Activated T-cell treated with anti-CD3 and anti-CD28 coated beads, Interleukin-2, amount 50 U/mL, for 24 hours (primary cell): ENCODE data around the gene ANKRD65.
"Not testable (repeated sequence)": the region's sequence is repeated elsewhere in the genome, so short reads cannot be mapped to it uniquely, and the experiment has no call there.

Experiments used
- DNase-seq: peaks from one replicate; pipeline ENCODE4 v3.0.0-alpha.2; 2020
- H3K27ac Mint-ChIP-seq: 2 replicates; pipeline ENCODE4 v1.8.0; 2020; ENCODE audit warnings: mild to moderate bottlenecking, mixed read lengths
- H3K27me3 Mint-ChIP-seq: 2 replicates; pipeline ENCODE4 v1.8.0; 2020; ENCODE audit warnings: mixed read lengths
- H3K36me3 Mint-ChIP-seq: 2 replicates; pipeline ENCODE4 v1.8.0; 2020; ENCODE audit warnings: low read depth, mixed read lengths
- H3K4me1 Mint-ChIP-seq: 2 replicates; pipeline ENCODE4 v1.8.0; 2020; ENCODE audit warnings: low read depth, mixed read lengths
- H3K4me3 Mint-ChIP-seq: 2 replicates; pipeline ENCODE4 v1.8.0; 2020; ENCODE audit warnings: mild to moderate bottlenecking, moderate library complexity, mixed read lengths
- H3K9me3 Mint-ChIP-seq: 2 replicates; pipeline ENCODE4 v1.8.0; 2020; ENCODE audit warnings: mixed read lengths

ANKRD65 gene

GRCh38 chr1:1388078-1388472 is 33.0 kb downstream of the ANKRD65 start:
- Mint-ChIP-seq H3K27me3 (no peaks in the 10 kb centered on the region), H3K9me3 (no peaks in the 10 kb centered on the region), H3K27ac (no peak overlapping the region), H3K4me3 (no peak overlapping the region), H3K36me3 (peaks cover 87% of the 10 kb centered on the region), H3K4me1 (peaks cover 4% of the 10 kb centered on the region)
- no peak for DNase-seq

DNA sequence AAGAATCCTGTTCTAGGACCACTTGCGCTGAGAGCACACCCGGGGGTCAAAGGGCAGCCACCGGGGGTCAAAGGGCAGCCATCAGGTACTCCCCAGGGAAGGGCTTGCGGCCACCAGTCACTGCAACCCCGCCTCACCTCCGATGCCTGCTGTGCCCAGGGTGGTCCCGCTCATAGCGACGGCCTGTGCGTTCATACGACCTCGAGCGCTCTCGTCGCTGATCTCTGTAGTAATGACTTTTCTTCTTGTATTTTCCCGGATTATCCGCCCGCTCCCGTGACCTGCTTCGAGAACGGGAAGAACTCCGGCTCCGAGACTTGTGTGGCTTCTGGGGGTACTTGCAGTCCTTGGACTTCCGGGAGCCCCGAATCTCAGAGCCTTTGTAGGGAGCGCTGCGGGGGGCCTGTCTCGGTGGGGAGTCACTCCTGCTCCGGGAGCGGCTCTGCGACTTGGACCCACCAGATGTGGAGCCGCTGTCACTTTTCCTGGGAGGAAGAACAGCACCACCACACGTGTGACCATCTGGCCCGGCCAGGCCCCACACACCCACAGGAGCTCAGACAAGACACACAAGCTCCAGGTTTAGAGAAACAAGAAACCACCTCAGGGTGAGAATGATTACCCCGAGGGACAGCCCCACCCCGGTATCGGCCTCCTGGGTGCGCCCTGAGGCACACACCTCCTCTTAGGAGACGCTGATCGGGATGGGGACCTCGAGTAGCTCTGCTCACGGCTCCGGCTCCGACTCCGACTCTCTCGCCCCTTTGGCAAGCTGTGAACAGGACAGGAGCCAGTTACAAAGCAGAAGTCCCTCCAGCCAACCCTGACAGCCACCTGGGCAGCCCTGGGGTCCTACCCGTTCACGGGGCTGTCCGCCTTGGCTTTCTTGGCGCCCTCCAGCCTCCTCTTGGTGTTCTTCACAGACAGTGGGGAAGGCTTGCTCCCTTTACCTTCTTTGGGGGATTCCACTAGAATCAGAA is 33.7 kb downstream of the ANKRD65 start:
- DNase-seq: no peak
- Mint-ChIP-seq H3K27ac (no peak overlapping the region), H3K4me1 (peaks cover 3% of the 10 kb centered on the region), H3K4me3 (no peak overlapping the region), H3K27me3 (no peaks in the 10 kb centered on the region), H3K9me3 (no peaks in the 10 kb centered on the region), H3K36me3 (peaks cover 80% of the 10 kb centered on the region)

DNA sequence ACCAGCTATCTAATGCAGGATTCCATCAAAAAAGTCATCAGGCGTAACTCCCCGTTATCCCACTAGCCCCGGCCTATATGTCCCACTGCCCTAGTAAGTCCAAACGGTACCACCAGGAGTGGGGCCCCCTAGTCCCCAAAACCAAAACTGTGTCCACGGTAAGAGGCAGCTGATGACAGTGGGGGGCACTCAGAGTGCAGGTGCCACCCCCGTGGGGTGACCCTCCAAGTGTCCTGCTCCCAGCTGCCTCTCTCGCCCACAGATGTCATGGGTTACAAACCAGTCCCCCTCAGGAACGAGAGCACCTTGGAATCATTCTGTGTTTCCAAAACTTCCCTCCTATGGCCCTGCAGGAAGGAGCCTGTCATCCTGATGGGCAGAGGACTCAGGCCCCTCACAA is 35.1 kb downstream of the ANKRD65 start:
- peaks cover 2% of the 10 kb centered on the region for H3K4me1 Mint-ChIP-seq
- peaks cover 73% of the 10 kb centered on the region for H3K36me3 Mint-ChIP-seq
- H3K27ac Mint-ChIP-seq: no peak overlapping the region
- no peaks in the 10 kb centered on the region for H3K27me3 Mint-ChIP-seq
- H3K4me3 Mint-ChIP-seq: no peak overlapping the region
- no peak for DNase-seq
- no peaks in the 10 kb centered on the region for H3K9me3 Mint-ChIP-seq

DNA sequence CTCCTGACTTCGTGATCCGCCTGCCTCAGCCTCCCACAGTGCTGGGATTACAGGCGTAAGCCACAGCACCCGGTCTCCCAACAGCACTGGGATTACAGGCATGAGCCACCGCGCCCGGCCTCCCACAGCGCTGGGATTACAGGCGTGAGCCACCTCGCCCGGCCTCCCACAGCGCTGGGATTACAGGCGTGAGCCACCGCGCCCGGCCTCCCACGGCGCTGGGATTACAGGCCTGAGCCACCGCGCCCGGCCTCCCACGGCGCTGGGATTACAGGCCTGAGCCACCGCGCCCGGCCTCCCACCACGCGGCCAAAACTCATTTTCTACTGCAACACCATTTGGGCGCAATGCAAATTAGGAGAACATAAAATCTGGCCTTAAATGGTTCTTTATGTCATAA is 35.7 kb downstream of the ANKRD65 start:
- not testable (repeated sequence) for H3K4me3 Mint-ChIP-seq, H3K4me1 Mint-ChIP-seq, H3K9me3 Mint-ChIP-seq, DNase-seq, H3K27ac Mint-ChIP-seq, H3K27me3 Mint-ChIP-seq
- peaks cover 67% of the 10 kb centered on the region for H3K36me3 Mint-ChIP-seq

- DNase-seq: no peak
- H3K9me3 Mint-ChIP-seq: no peaks in the 10 kb centered on the region
- peaks cover 4% of the 10 kb centered on the region for H3K4me1 Mint-ChIP-seq
- H3K36me3 Mint-ChIP-seq: peaks cover 36% of the 10 kb centered on the region
- H3K4me3 Mint-ChIP-seq: no peak overlapping the region
- H3K27ac Mint-ChIP-seq: no peak overlapping the region
- no peaks in the 10 kb centered on the region for H3K27me3 Mint-ChIP-seq
Observed at GRCh38 chr1:1381294-1381693, 39.8 kb downstream of the ANKRD65 start.

DNA sequence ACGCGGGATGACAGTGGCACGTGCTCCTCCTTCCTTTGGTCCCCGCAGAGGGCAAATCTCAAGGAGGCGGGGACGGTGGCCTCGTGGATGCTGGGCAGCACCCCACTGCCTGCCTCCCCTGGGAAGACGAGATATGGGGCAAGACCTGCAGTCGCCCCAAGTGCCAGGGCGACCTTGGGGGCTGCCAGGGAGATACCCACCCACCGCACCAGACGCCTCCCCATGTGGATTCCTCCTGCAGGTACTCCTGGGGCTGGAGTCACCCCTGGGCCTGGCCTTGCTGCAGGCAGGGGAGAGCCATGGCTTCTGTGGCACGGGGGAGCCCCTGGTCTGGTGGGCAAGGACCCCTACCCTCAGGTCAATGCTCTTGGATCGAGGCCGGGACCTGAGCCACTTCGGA is 40.2 kb downstream of the ANKRD65 start:
- Mint-ChIP-seq H3K27me3 (no peaks in the 10 kb centered on the region), H3K9me3 (no peaks in the 10 kb centered on the region), H3K4me1 (peaks cover 7% of the 10 kb centered on the region), H3K4me3 (no peak overlapping the region), H3K27ac (no peak overlapping the region), H3K36me3 (peaks cover 31% of the 10 kb centered on the region)
- no peak for DNase-seq

- Mint-ChIP-seq H3K36me3 (peaks cover 40% of the 10 kb centered on the region), H3K9me3 (no peaks in the 10 kb centered on the region), H3K4me3 (no peak overlapping the region), H3K4me1 (peaks cover 22% of the 10 kb centered on the region), H3K27me3 (no peaks in the 10 kb centered on the region), H3K27ac (no peak overlapping the region)
- DNase-seq: no peak
Observed at GRCh38 chr1:1377540-1378205, 43.4 kb downstream of the ANKRD65 start.

GRCh38 chr1:1376551-1377226 is 44.4 kb downstream of the ANKRD65 start:
- no peaks in the 10 kb centered on the region for H3K9me3 Mint-ChIP-seq
- H3K4me3 Mint-ChIP-seq: peak overlapping the region; percentile 90
- peaks cover 31% of the 10 kb centered on the region for H3K4me1 Mint-ChIP-seq
- peak overlapping the region; percentile 87 for H3K27ac Mint-ChIP-seq
- peaks cover 38% of the 10 kb centered on the region for H3K36me3 Mint-ChIP-seq
- DNase-seq: no peak
- H3K27me3 Mint-ChIP-seq: no peaks in the 10 kb centered on the region

DNA sequence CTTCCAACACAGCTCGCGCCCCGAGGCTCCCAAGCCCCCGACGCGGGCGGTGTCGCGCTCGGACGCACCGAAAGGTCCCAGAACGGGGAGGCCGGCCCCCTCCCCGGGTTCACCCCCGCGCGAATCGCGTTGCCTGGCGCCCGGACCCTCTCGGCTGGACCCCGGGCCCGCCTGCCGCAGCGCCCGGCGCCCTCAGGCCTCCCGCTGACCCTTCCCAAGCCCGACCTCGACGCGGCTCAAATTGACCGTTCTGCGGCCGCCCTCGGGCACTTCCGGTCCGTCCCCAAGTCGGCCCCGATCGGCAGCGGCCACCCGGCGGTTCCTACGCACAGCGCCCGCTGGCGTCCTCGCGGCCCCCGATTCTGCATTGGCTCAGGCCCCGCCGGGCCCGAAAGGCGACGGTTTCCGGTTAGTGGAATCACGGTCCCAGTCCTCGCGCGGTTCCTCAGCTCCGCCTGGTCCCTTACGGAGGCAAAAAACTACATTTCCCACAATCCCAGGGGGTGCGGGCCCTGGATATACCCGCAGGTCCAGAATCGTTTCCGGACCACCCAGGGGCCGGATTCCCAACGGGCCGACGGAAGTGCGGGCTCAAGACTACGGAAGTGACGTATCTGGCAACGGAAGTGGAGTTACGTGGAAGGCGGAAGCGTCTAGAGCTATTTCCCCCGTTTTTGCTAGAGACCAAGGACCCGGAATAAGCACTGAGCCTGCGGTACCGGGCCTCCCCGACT is 46.0 kb downstream of the ANKRD65 start, which contains the start of gene AURKAIP1:
Gene AURKAIP1 (minus strand): TSS at position 279 of the 734 bp plus-strand sequence. CDS start 451 bp downstream, outside the sequence.
- H3K4me3 Mint-ChIP-seq: peak within 1 kb of the TSS; percentile 90
- H3K36me3 Mint-ChIP-seq: peaks cover 35% of the 10 kb centered on the region
- DNase-seq: peak; percentile 93
- peak within 1 kb of the TSS; percentile 96 for H3K27ac Mint-ChIP-seq
- H3K4me1 Mint-ChIP-seq: peaks cover 39% of the 10 kb centered on the region
- no peaks in the 10 kb centered on the region for H3K27me3 Mint-ChIP-seq
- H3K9me3 Mint-ChIP-seq: no peaks in the 10 kb centered on the region

DNA sequence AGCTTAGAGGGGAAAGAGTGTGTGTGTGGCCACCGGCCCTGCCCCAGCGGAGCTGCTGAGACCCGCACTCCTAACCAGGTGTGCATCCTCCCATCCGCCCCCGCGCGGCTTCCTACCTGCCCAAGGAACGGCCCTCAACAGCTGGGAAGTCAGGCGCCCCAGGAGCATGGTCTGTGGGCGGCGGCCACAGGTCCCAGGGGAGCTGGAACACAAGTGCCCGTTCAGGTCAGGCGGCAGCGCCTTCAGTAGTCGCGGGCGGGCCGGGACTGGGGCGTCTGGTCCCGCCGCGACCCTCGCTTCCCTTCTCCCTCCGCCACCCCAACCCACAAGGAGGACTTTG is 46.5 kb downstream of the ANKRD65 start:
- no peaks in the 10 kb centered on the region for H3K27me3 Mint-ChIP-seq
- peak overlapping the region; percentile 90 for H3K4me3 Mint-ChIP-seq
- H3K9me3 Mint-ChIP-seq: no peaks in the 10 kb centered on the region
- peaks cover 39% of the 10 kb centered on the region for H3K4me1 Mint-ChIP-seq
- H3K36me3 Mint-ChIP-seq: peaks cover 35% of the 10 kb centered on the region
- peak; percentile 40 for DNase-seq
- H3K27ac Mint-ChIP-seq: peak overlapping the region; percentile 96

GRCh38 chr1:1373815-1374588 is 47.1 kb downstream of the ANKRD65 start:
- Mint-ChIP-seq H3K27ac (peak overlapping the region; percentile 96), H3K4me1 (peaks cover 39% of the 10 kb centered on the region), H3K36me3 (peaks cover 35% of the 10 kb centered on the region), H3K9me3 (no peaks in the 10 kb centered on the region), H3K4me3 (peak overlapping the region; percentile 90), H3K27me3 (no peaks in the 10 kb centered on the region)
- no peak for DNase-seq

DNA sequence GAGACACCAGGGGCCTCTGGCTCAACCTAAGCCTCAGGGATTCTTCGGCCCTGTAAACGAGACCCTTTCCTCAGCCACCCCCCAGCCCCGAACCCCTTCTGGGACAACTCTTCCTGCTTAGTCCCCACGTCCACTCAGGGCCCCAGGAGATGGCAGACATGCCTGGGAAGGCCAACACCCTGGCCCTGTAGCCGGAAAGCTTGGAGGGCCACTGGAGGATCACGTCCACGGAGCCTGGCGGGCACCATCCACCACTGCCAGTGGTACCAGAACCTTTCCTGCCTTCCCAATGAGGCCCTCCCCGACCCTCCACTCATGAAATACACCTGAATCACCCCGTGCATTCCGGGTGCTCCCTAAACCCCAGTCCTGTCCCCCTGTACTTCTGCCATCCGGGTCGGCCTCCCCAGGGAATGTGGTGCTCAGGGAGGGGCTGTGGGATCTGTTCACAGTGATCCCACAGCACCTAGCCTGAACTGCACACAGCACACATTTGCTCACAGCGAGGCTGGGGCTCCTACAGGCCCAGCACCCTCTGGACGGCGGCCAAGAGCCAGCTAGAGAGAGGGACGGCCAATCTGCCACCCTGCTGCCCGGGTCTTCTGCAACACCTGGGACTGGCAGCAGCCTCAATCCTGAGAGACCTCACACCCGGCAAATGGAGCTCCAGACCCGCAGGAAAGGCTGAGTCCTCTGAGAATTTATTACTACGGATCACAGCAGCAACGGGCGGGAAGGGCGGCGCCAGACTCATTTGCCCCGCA is 47.8 kb downstream of the ANKRD65 start:
- H3K27ac Mint-ChIP-seq: peak overlapping the region; percentile 96
- peaks cover 39% of the 10 kb centered on the region for H3K4me1 Mint-ChIP-seq
- H3K9me3 Mint-ChIP-seq: no peaks in the 10 kb centered on the region
- no peak for DNase-seq
- H3K36me3 Mint-ChIP-seq: peaks cover 33% of the 10 kb centered on the region
- no peaks in the 10 kb centered on the region for H3K27me3 Mint-ChIP-seq
- peak overlapping the region; percentile 90 for H3K4me3 Mint-ChIP-seq
